Measurements from ENCODE around the gene ZFP62. TPM values are rescaled to one million over a fixed set of nuclear protein-coding genes. Genes with fewer than 3 reads are reported as not detected.

The ZFP62 gene
- total RNA-seq, 1 donor from 2014 or later: 27.0 TPM

DNA sequence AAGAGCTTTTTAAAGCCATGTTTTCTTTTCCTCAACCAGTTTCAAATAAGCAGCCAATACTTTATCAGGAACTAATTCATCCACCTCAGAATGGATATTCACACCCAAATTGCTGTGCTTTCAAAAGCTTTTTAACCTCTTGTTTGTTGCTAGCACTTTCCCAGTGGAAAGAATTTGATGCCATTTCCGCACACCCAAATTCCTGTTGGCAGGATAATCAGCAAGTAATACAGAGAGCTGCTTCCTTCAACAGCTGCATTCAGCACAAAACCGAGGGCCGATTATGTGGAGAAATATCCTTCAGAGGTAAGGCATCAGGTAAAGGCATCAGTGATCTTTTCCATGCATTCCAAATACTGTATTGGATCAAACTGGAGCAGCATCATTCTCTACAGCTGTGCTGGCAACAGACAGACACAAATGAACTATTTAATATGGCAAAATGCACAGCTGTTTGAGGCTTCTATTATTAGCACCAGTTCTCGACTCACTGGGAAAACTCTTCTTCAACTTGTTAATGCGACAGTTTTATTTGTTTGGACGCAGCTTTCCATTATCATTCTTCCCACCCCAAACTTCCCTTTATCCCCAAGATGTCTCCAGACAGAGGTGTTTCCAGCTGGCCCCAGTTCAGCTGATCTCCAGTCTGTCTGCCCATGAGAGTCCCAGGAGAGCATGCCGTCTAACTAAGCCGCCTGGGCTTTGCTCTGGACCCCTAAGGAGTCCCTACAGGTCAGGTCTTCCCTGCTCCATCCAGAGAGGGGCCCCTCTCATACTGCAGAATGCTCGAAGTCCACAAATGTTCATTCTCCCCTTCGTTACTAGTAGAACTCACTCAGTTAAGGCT is 36.2 kb downstream of the ZFP62 start:
- Mint-ChIP-seq H3K9me3 (ENCODE audit: unreplicated experiment) (peaks cover 7% of the 10 kb centered on the region), H3K27ac (ENCODE audit: unreplicated experiment) (no peak overlapping the region)
- DNase-seq: no peak

DNA sequence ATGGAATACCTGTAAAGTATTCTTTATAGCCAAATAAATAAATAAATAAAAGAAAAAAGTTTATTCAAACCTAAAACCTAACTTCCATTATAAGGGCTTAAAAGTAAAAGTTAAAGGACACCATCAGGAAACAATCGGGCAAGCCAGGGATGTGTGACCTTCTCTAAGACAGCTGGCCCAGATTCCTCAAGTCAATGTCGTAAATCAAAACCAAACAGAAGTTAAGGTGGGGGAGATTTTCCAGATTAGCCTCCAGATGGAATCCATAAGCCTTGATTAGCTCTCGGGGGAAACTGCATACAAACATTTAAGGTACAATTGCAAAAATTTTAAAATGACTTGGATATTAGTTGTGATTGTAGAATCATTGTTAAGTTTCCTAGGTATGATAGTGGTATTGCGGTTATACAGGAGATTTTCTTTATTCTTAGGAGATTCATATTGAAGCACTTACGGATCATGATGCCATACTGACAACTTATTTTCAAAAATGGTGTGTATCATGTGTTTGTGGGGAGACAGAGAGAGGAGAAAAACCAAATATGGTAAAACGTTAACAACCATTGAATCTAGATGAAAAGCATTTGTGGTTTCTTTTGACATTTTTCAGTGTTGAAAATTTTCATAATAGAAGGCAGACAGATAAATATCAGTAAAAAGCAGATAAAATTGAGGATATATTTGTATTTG is 37.0 kb downstream of the ZFP62 start:
- H3K27me3 Mint-ChIP-seq (ENCODE audit: unreplicated experiment): no peaks in the 10 kb centered on the region
- no peak overlapping the region for H3K4me3 Mint-ChIP-seq (ENCODE audit: unreplicated experiment)
- TF ChIP-seq, protein P1, sequence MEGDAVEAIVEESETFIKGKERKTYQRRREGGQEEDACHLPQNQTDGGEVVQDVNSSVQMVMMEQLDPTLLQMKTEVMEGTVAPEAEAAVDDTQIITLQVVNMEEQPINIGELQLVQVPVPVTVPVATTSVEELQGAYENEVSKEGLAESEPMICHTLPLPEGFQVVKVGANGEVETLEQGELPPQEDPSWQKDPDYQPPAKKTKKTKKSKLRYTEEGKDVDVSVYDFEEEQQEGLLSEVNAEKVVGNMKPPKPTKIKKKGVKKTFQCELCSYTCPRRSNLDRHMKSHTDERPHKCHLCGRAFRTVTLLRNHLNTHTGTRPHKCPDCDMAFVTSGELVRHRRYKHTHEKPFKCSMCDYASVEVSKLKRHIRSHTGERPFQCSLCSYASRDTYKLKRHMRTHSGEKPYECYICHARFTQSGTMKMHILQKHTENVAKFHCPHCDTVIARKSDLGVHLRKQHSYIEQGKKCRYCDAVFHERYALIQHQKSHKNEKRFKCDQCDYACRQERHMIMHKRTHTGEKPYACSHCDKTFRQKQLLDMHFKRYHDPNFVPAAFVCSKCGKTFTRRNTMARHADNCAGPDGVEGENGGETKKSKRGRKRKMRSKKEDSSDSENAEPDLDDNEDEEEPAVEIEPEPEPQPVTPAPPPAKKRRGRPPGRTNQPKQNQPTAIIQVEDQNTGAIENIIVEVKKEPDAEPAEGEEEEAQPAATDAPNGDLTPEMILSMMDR (IDR thresholded peaks at IDR 0.05; ENCODE audit: partially characterized antibody, unreplicated experiment): no peak
- H3K4me1 Mint-ChIP-seq (ENCODE audit: low read depth, unreplicated experiment): peaks cover 10% of the 10 kb centered on the region
- H3K27ac Mint-ChIP-seq (ENCODE audit: unreplicated experiment): no peak overlapping the region
- no peaks in the 10 kb centered on the region for H3K9me3 Mint-ChIP-seq (ENCODE audit: unreplicated experiment)
- DNase-seq: no peak
- peaks cover 6% of the 10 kb centered on the region for H3K36me3 Mint-ChIP-seq (ENCODE audit: unreplicated experiment)

More for the DNA sequence above, 36.2 kb downstream of the ZFP62 start:
- TF ChIP-seq, protein P1 (IDR thresholded peaks at IDR 0.05; ENCODE audit: partially characterized antibody, unreplicated experiment): no peak
- Mint-ChIP-seq H3K27me3 (ENCODE audit: unreplicated experiment) (no peaks in the 10 kb centered on the region), H3K36me3 (ENCODE audit: unreplicated experiment) (peaks cover 12% of the 10 kb centered on the region), H3K4me1 (ENCODE audit: low read depth, unreplicated experiment) (peaks cover 10% of the 10 kb centered on the region), H3K4me3 (ENCODE audit: unreplicated experiment) (no peak overlapping the region)

DNA sequence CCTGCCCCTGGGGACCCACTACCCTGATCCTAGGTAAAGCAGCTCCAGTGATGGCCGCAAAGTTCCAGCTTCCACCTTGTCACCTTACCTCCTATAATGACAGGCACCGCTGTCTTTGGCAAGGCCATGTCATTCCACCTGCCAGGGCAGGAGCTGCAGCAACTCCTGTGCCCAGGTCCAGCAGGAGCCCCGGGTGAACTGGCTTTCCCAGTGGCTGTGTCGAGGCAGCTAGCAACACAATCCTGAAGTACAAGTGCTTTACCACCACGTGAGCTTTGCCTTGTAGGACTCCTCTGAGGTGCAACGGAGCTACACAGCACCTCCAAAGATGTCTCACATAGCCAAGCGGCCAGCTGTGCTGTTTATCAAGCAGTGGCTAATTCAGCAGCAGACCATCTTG is 37.7 kb downstream of the ZFP62 start:
- no peaks in the 10 kb centered on the region for H3K27me3 Mint-ChIP-seq (ENCODE audit: unreplicated experiment)
- TF ChIP-seq, protein P1 (IDR thresholded peaks at IDR 0.05; ENCODE audit: partially characterized antibody, unreplicated experiment): no peak
- H3K4me1 Mint-ChIP-seq (ENCODE audit: low read depth, unreplicated experiment): peaks cover 10% of the 10 kb centered on the region
- no peak overlapping the region for H3K27ac Mint-ChIP-seq (ENCODE audit: unreplicated experiment)
- peaks cover 6% of the 10 kb centered on the region for H3K36me3 Mint-ChIP-seq (ENCODE audit: unreplicated experiment)
- DNase-seq: no peak
- H3K4me3 Mint-ChIP-seq (ENCODE audit: unreplicated experiment): no peak overlapping the region
- no peaks in the 10 kb centered on the region for H3K9me3 Mint-ChIP-seq (ENCODE audit: unreplicated experiment)

DNA sequence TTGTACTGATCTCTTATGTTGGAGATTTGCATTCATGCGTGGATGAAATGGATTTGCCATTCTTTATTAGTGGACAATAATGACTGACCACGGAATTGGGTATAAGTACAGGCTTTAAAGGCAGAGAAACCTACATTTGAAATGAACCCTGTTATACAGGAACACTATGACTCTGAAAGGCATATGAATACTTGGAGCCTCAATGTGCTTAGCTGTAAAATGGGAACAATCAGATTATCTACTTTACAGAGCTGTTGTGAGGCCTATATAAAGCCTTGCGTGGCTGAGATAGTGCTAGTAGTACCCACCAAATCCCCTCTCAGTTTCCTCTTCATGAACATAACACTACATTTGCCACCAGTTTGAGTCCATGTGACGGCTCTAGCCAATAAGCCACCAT is 39.5 kb downstream of the ZFP62 start:
- Mint-ChIP-seq H3K4me3 (ENCODE audit: unreplicated experiment) (no peak overlapping the region), H3K36me3 (ENCODE audit: unreplicated experiment) (peaks cover 6% of the 10 kb centered on the region), H3K9me3 (ENCODE audit: unreplicated experiment) (no peaks in the 10 kb centered on the region), H3K4me1 (ENCODE audit: low read depth, unreplicated experiment) (peaks cover 18% of the 10 kb centered on the region), H3K27me3 (ENCODE audit: unreplicated experiment) (no peaks in the 10 kb centered on the region), H3K27ac (ENCODE audit: unreplicated experiment) (no peak overlapping the region)
- TF ChIP-seq, protein P1 (IDR thresholded peaks at IDR 0.05; ENCODE audit: partially characterized antibody, unreplicated experiment): no peak
- no peak for DNase-seq

All from glutamatergic neuron (in vitro differentiated cells).